Mucosa of stomach (tissue), 1 donor: ENCODE data around the gene ETS1.
A peak's percentile ranks its signal among the peaks of the same experiment; 100 is the strongest.

Experiments used
- H3K27me3 ChIP-seq: one replicate; pipeline ENCODE4 v1.7.0; 2013; ENCODE audit warnings: mild to moderate bottlenecking, low read length; ENCODE audit not compliant: control insufficient read depth, insufficient read depth
- H3K36me3 ChIP-seq: one replicate; pipeline ENCODE4 v1.7.0; 2013; ENCODE audit warnings: low read length; ENCODE audit not compliant: control insufficient read depth, insufficient read depth
- H3K4me1 ChIP-seq: one replicate; pipeline ENCODE4 v1.7.0; 2013; ENCODE audit warnings: mild to moderate bottlenecking, low read length; ENCODE audit not compliant: control insufficient read depth, insufficient read depth
- H3K4me3 ChIP-seq: one replicate; pipeline ENCODE4 v1.7.0; 2013; ENCODE audit warnings: low read length
- H3K9ac ChIP-seq: one replicate; pipeline ENCODE4 v1.7.0; 2013; ENCODE audit warnings: mild to moderate bottlenecking, low read length, moderate library complexity
- H3K9me3 ChIP-seq: one replicate; pipeline ENCODE4 v1.7.0; 2013; ENCODE audit warnings: mild to moderate bottlenecking, low read length, moderate library complexity; ENCODE audit not compliant: control insufficient read depth
- donor health status: Pancreatic carcinoma.

ETS1 gene

DNA sequence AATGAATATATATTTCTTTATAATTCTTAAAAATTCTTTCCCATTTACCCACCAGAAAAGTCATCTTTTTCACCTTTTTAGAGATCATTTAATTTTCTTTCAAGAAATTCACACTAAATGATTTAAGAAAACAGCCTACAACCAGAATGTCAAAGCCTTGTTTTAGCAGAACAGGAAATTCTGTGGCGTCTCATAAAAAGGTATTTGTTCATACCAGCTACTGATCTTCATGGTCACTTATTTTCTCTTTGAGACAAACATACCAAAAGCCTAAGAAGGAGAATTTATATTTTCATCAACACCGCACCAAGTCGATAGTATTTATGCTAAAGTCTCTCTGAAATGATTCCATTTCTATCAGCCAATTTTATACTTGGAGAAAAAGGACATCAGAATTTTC is 105.3 kb downstream of the ETS1 start:
- H3K4me3 ChIP-seq = no peak overlapping the region

GRCh38 chr11:128481135-128481534 is 106.2 kb downstream of the ETS1 start:
- H3K36me3 ChIP-seq = peaks cover 10% of the 10 kb centered on the region
- H3K4me3 ChIP-seq = no peak overlapping the region
- peaks cover 10% of the 10 kb centered on the region for H3K4me1 ChIP-seq

More for the DNA sequence above, 105.3 kb downstream of the ETS1 start:
- Histone ChIP-seq H3K4me1 (peaks cover under 1% of the 10 kb centered on the region), H3K27me3 (no peaks in the 10 kb centered on the region), H3K9me3 (no peaks in the 10 kb centered on the region), H3K9ac (no peak overlapping the region), H3K36me3 (peaks cover 10% of the 10 kb centered on the region)

GRCh38 chr11:128480665-128481064 is 106.7 kb downstream of the ETS1 start:
- H3K9ac ChIP-seq = no peak overlapping the region
- no peaks in the 10 kb centered on the region for H3K27me3 ChIP-seq
- peaks cover 14% of the 10 kb centered on the region for H3K4me1 ChIP-seq
- H3K9me3 ChIP-seq = no peaks in the 10 kb centered on the region
- no peak overlapping the region for H3K4me3 ChIP-seq
- peaks cover 10% of the 10 kb centered on the region for H3K36me3 ChIP-seq

More at GRCh38 chr11:128481135-128481534, 106.2 kb downstream of the ETS1 start:
- Histone ChIP-seq H3K9ac (no peak overlapping the region), H3K27me3 (no peaks in the 10 kb centered on the region), H3K9me3 (no peaks in the 10 kb centered on the region)

- Histone ChIP-seq H3K4me3 (no peak overlapping the region), H3K4me1 (peaks cover 20% of the 10 kb centered on the region), H3K36me3 (peaks cover 10% of the 10 kb centered on the region)
Observed at GRCh38 chr11:128480066-128480465, 107.3 kb downstream of the ETS1 start.

DNA sequence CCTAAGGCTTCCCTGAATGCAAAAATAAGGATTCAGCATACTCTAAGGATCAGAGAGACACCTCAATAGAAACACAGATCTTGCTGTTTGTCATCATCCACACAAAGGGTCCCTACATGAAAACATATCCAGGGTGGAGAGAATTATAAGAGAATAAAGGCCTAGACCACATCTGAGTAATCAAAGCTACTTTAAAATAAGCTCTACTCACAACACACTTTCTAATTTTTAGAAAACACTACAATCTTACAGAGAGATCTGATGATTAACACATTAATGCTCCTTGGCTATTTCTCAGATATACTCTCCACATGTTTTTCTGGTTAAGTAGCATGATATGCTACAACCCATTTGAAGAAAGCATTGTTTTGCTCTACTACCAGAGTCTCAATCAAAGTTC is 108.2 kb downstream of the ETS1 start:
- peaks cover 10% of the 10 kb centered on the region for H3K36me3 ChIP-seq
- no peaks in the 10 kb centered on the region for H3K27me3 ChIP-seq
- H3K9ac ChIP-seq = no peak overlapping the region
- H3K9me3 ChIP-seq = no peaks in the 10 kb centered on the region
- peaks cover 29% of the 10 kb centered on the region for H3K4me1 ChIP-seq
- H3K4me3 ChIP-seq = no peak overlapping the region

More at GRCh38 chr11:128480066-128480465, 107.3 kb downstream of the ETS1 start:
- Histone ChIP-seq H3K9me3 (no peaks in the 10 kb centered on the region), H3K9ac (no peak overlapping the region), H3K27me3 (no peaks in the 10 kb centered on the region)

- Histone ChIP-seq H3K4me1 (peaks cover 37% of the 10 kb centered on the region), H3K9ac (no peak overlapping the region), H3K27me3 (no peaks in the 10 kb centered on the region), H3K4me3 (no peak overlapping the region), H3K36me3 (peaks cover 10% of the 10 kb centered on the region), H3K9me3 (no peaks in the 10 kb centered on the region)
Observed at GRCh38 chr11:128478305-128478704, 109.1 kb downstream of the ETS1 start.

DNA sequence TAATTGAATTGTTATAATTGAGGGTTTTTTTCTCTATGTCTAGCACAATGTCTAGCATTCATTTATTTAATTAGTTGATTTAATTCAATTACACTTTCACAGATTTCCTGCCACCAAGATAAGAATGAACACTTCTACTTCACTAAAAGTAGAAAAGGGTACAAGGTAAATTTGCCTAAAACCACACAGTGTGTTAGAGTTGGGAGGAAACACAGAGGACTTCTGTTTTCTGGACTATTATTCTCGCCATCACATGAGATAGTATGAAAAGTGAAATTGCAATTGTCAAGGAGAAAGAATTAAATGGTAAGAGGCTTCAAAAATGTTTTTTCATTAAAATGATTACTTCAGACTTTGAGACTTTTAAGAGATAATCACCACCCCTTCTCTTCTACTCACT is 109.5 kb downstream of the ETS1 start:
- Histone ChIP-seq H3K27me3 (no peaks in the 10 kb centered on the region), H3K4me3 (no peak overlapping the region), H3K4me1 (peaks cover 42% of the 10 kb centered on the region), H3K9ac (no peak overlapping the region), H3K36me3 (peaks cover 10% of the 10 kb centered on the region), H3K9me3 (no peaks in the 10 kb centered on the region)

DNA sequence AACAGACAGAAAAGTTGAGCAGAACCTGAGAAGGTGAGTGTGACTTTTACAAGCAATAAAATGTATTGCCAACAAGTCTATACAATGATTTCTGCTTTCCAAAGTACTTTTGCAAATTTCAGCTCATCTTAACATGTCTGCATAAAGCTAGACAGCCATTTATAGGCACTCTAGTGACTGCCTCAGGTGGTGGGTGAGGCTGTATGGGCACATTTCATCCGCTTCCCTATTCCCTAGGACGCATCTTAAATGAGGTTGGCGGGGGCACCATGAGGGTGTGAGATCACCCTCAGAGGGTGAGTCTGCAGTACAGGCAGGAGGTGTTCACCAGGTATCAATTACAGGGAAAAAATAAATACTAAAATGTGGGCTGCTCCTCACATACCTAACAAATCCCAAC is 110.1 kb downstream of the ETS1 start:
- H3K9ac ChIP-seq = no peak overlapping the region
- peaks cover 10% of the 10 kb centered on the region for H3K36me3 ChIP-seq
- H3K4me1 ChIP-seq = peaks cover 47% of the 10 kb centered on the region
- H3K9me3 ChIP-seq = no peaks in the 10 kb centered on the region
- no peak overlapping the region for H3K4me3 ChIP-seq
- no peaks in the 10 kb centered on the region for H3K27me3 ChIP-seq

- no peak overlapping the region for H3K4me3 ChIP-seq
- peaks cover 51% of the 10 kb centered on the region for H3K4me1 ChIP-seq
- peaks cover 10% of the 10 kb centered on the region for H3K36me3 ChIP-seq
Observed at GRCh38 chr11:128476729-128477128, 110.6 kb downstream of the ETS1 start.

GRCh38 chr11:128476049-128476448 is 111.3 kb downstream of the ETS1 start:
- Histone ChIP-seq H3K9ac (no peak overlapping the region), H3K4me1 (peaks cover 57% of the 10 kb centered on the region), H3K9me3 (no peaks in the 10 kb centered on the region), H3K27me3 (no peaks in the 10 kb centered on the region), H3K4me3 (no peak overlapping the region), H3K36me3 (peaks cover 10% of the 10 kb centered on the region)

More at GRCh38 chr11:128476729-128477128, 110.6 kb downstream of the ETS1 start:
- no peaks in the 10 kb centered on the region for H3K27me3 ChIP-seq
- H3K9me3 ChIP-seq = no peaks in the 10 kb centered on the region
- no peak overlapping the region for H3K9ac ChIP-seq

- H3K4me1 ChIP-seq = peaks cover 67% of the 10 kb centered on the region
- H3K36me3 ChIP-seq = peaks cover 2% of the 10 kb centered on the region
- H3K4me3 ChIP-seq = no peak overlapping the region
- no peaks in the 10 kb centered on the region for H3K27me3 ChIP-seq
- no peaks in the 10 kb centered on the region for H3K9me3 ChIP-seq
- peak overlapping the region; percentile 12 for H3K9ac ChIP-seq
Observed at GRCh38 chr11:128474036-128474874, 113.1 kb downstream of the ETS1 start.

GRCh38 chr11:128473636-128474035 is 113.7 kb downstream of the ETS1 start:
- Histone ChIP-seq H3K36me3 (no peaks in the 10 kb centered on the region), H3K27me3 (no peaks in the 10 kb centered on the region), H3K9me3 (no peaks in the 10 kb centered on the region), H3K9ac (no peak overlapping the region), H3K4me3 (no peak overlapping the region), H3K4me1 (peaks cover 69% of the 10 kb centered on the region)
